A673 (cell line): Measurements from ENCODE around the gene MLN. TPM values are rescaled to one million over a fixed set of nuclear protein-coding genes. Genes with fewer than 3 reads are reported as not detected.

Source experiments
- BruUV-seq: library from RNA; stranded (reverse); fragments of 400-500 nt; replicated peaks from 2 replicates; lab custom pipeline; 2021; lab: Mats Ljungman, UMichigan
- CTCF ChIA-PET: fragments of 300-600 bp; sonication (Branson Sonifier 250); formaldehyde crosslinking; loops from one replicate; lab custom pipeline; 2022; ENCODE audit warnings: antibody characterized with exemption; lab: Charles Lee
- POLR2A ChIA-PET: fragments of 300-600 bp; sonication (Branson Sonifier 250); formaldehyde crosslinking; loops from one replicate; lab custom pipeline; 2022; ENCODE audit warnings: antibody characterized with exemption; ENCODE audit not compliant: low non-redundant PET; lab: Charles Lee
- DNase-seq: peaks from one replicate; pipeline ENCODE4 v3.0.0-alpha.2; 2015; ENCODE audit warnings: low spot score
- H3K27ac ChIP-seq: fragments of 200-600 bp; sonication (generic); 2 replicates; pipeline ENCODE4 v1.5.1; 2016; ENCODE audit warnings: mixed run types, low read depth, mild to moderate bottlenecking, mixed read lengths, antibody characterized with exemption, low read length; ENCODE audit not compliant: poor library complexity, severe bottlenecking
- H3K27me3 ChIP-seq: fragments of 200-600 bp; sonication (generic); replicated peaks from 2 replicates; pipeline ENCODE4 v1.6.1; 2017; ENCODE audit warnings: mixed run types, low read depth, mild to moderate bottlenecking, mixed read lengths, antibody characterized with exemption, low read length; ENCODE audit not compliant: insufficient read depth, poor library complexity
- H3K36me3 ChIP-seq: fragments of 200-600 bp; sonication (generic); 2 replicates; pipeline ENCODE4 v1.6.1; 2016; ENCODE audit warnings: mixed run types, mild to moderate bottlenecking, mixed read lengths, antibody characterized with exemption, low read length; ENCODE audit not compliant: insufficient read depth, poor library complexity, severe bottlenecking
- H3K4me1 ChIP-seq: fragments of 200-600 bp; sonication (generic); 2 replicates; pipeline ENCODE4 v1.6.1; 2017; ENCODE audit warnings: mixed run types, mild to moderate bottlenecking, mixed read lengths, antibody characterized with exemption, low read length; ENCODE audit not compliant: insufficient read depth, poor library complexity, severe bottlenecking
- H3K4me3 ChIP-seq: fragments of 200-600 bp; sonication (generic); 2 replicates; pipeline ENCODE4 v1.5.1; 2016; ENCODE audit warnings: low read depth, mixed run types, mild to moderate bottlenecking, mixed read lengths, low read length; ENCODE audit not compliant: poor library complexity, severe bottlenecking
- H3K9me3 ChIP-seq: fragments of 200-600 bp; sonication (generic); 2 replicates; pipeline ENCODE4 v1.6.1; 2016; ENCODE audit warnings: mixed run types, low read depth, mild to moderate bottlenecking, mixed read lengths, antibody characterized with exemption, low read length; ENCODE audit not compliant: poor library complexity, severe bottlenecking
- CTCF ChIP-seq: fragments of 300-800, 200-600 bp; sonication (generic); conservative IDR thresholded peaks from 2 replicates; pipeline ENCODE4 v1.5.1; 2017; ENCODE audit warnings: low read depth, mild to moderate bottlenecking, antibody characterized with exemption, low read length, moderate library complexity, mixed read lengths
- EZH2 ChIP-seq: fragments of 200-600 bp; sonication (generic); IDR thresholded peaks from 2 replicates; pipeline ENCODE4 v1.6.1; 2017; ENCODE audit warnings: borderline replicate concordance, low read depth, mild to moderate bottlenecking, mixed read lengths, antibody characterized with exemption, low read length; ENCODE audit not compliant: poor library complexity, severe bottlenecking
- intact Hi-C: fragments of 100-400 bp; cut with micrococcal nuclease; formaldehyde crosslinking; loops from one replicate; pipeline ENCODE4 v1.10.0; 2022; ENCODE audit not compliant: unreplicated experiment
- total RNA-seq: library from RNA; stranded (reverse); gene quantifications from 2 replicates; pipeline ENCODE4 v1.2.3, GENCODE V29; 2021

Gene MLN
- total RNA-seq, 1 experiment from 2014 or later: not detected

- no TSS peak for BruUV-seq
- H3K4me1 ChIP-seq: peaks cover 17% of the 10 kb centered on the region
- no peak overlapping the region for H3K27ac ChIP-seq
- no peak for DNase-seq
- H3K27me3 ChIP-seq: no peaks in the 10 kb centered on the region
- H3K4me3 ChIP-seq: no peak overlapping the region
- no peak for TF ChIP-seq EZH2
- TF ChIP-seq CTCF: no peak
- no peaks in the 10 kb centered on the region for H3K36me3 ChIP-seq
- CTCF ChIA-PET: no interaction called here
- intact Hi-C loops: no loop called here
- no peaks in the 10 kb centered on the region for H3K9me3 ChIP-seq
- POLR2A ChIA-PET: no interaction called here
Measured at GRCh38 chr6:33752646-33753015, 51.2 kb downstream of the MLN start.

DNA sequence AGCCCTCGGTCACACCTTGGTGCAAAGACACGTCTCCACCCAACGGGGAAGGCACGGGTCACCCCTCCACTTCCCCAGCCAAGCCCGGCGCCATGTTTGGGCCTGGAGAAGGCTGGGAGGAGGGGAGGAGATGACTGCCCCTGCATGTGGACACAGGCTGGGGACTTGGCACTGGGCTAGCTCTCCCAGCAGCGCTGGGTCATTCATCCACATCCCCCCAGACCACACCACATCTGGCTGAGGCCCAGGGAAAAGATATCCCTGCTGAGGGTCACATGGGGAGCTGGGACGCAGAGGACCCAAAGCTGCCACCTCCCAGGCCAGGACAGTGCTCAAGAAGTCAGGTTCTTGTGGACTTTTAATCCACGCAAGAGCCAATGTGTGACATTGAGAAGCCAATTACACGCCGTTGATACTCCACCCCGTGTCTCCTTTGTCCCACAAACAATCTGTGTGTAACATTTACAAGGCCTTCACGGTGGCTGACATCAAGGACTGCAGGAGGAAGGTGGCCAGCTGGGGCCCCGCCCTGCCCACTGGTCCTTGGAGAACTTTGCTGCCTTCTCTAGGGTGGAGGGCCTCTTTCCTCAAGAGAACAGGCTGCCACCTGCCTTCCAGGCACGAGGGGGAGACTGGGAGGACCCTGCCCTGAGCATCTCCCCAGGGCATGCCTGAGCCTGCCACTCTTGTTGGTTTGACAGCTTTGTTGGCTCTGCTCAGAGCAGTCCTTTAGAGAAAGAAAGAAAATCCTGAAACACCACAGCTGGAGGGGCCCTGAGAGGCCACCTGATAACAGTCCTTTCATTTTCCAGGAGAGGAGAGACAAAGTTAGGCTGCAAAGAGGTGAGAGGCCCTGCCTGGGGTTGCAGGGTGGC is 51.8 kb downstream of the MLN start:
- intact Hi-C loops: no loop called here

More for the DNA sequence above, 51.8 kb downstream of the MLN start:
- Histone ChIP-seq H3K27ac (no peak overlapping the region), H3K9me3 (no peaks in the 10 kb centered on the region), H3K4me3 (no peak overlapping the region), H3K4me1 (peaks cover 17% of the 10 kb centered on the region), H3K36me3 (no peaks in the 10 kb centered on the region), H3K27me3 (no peaks in the 10 kb centered on the region)
- CTCF ChIA-PET: interaction anchor here (0.5 kb wide), 1 partner anchor 101 kb away, joined by 3 read pairs; no protein-coding TSS in a partner anchor
- BruUV-seq: no TSS peak
- TF ChIP-seq CTCF: no peak
- no peak for TF ChIP-seq EZH2
- POLR2A ChIA-PET: no interaction called here
- no peak for DNase-seq
